ENCODE data around the gene TRIO. TPM values are rescaled to one million over a fixed set of nuclear protein-coding genes. Genes with fewer than 3 reads are reported as not detected.

Gene TRIO
- polyA plus RNA-seq, 3 donors: 1.7 to 45.8 (median 2.1) TPM

DNA sequence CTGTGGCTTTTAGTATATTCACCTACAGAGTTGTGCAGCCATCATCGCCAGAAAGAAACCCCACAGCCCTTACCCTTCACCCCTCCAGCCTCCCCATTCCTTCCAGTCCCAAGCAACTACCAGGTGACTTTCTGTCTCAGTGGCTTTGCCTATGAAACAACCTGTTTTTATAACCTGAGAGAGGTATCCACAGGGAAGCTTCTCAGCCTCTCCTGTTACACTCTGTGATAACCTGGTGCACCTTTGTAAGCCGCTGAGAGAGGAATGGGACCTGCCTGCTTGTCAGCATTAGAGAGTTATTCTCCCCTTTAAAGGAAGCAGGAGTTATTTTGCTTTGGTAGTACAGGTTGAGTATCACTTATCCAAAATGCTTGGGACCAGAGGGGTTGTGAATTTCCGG is 93.6 kb downstream of the TRIO start:
- no peak overlapping the region for H3K27ac Mint-ChIP-seq

DNA sequence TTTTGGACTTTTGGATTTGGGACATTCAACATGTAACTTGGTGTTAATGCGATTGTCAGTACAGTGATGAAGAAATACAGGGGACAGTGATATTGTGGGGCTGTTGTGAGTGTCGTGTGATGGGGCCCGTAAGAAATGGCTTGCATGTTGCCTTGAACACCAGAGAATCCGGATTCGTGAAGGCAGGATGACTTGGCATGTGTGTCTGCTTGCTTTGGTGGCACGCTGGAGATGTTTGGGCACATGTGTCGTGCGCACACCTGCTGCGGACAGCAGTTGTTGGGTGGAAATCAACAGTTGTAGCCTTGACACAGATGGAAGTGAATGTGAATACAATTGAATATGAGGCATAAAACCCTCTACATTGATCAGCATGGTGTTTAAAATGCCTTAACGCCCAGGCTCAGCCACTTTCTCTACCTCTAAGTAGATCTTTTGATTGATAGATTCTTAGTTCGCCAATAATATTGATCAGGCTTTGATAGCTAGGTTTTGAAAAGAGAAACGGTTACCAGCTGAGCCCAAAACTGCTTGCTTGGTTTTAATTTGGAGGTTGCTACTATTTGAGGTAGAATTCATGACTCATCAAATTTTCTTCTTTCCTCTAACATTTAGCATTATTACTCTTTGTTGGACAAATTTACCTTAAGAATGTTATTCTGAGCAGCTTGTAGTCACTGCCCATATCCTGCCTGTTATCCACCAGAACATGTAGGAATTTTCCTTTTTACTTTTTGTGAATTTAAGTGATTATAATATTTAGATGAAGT is 94.4 kb downstream of the TRIO start:
- Histone ChIP-seq H3K4me3 (replicated peaks in 1 of 3; ENCODE audit: low read depth in 2 of 3, low read length in 3 of 3) (no peak overlapping the region), H4K20me1 (ENCODE audit: insufficient read depth, low read length) (peaks cover 89% of the 10 kb centered on the region), H3K4me2 (replicated peaks; ENCODE audit: extremely low read depth, low read length, poor library complexity, severe bottlenecking) (no peak overlapping the region), H3K27ac (ENCODE audit: low read depth in 1 of 2, low read length in 2 of 2) (no peak overlapping the region), H3K27me3 (ENCODE audit: control insufficient read depth in 2 of 2, insufficient read depth in 2 of 2, low read length in 2 of 2) (no peaks in the 10 kb centered on the region), H3K9ac (ENCODE audit: insufficient read depth, low read length, poor library complexity, severe bottlenecking) (no peak overlapping the region), H3K9me3 (replicated peaks in 1 of 2; ENCODE audit: control insufficient read depth in 1 of 2, insufficient read depth in 1 of 2, low read length in 2 of 2) (no peaks in the 10 kb centered on the region), H2AFZ (ENCODE audit: insufficient read depth, low read depth, low read length, poor library complexity, severe bottlenecking) (no peak overlapping the region), H3K79me2 (ENCODE audit: insufficient read depth, low read length) (peaks cover 78% of the 10 kb centered on the region), H3K4me1 (ENCODE audit: control insufficient read depth in 1 of 2, insufficient read depth in 2 of 2, low read length in 2 of 2) (peaks cover 5 to 9% of the 10 kb centered on the region in 2 donors), H3K36me3 (replicated peaks in 1 of 2; ENCODE audit: control insufficient read depth in 1 of 2, insufficient read depth in 2 of 2, low read length in 2 of 2) (no peaks in the 10 kb centered on the region)
- WGBS (ENCODE audit: insufficient coverage): 91% methylated on average over 9 of the region's 12 CpGs
- intact Hi-C loops (cut with micrococcal nuclease): no loop called here
- peaks cover 10% of the 10 kb centered on the region for H3K4me1 Mint-ChIP-seq
- no peaks in the 10 kb centered on the region for H3K36me3 Mint-ChIP-seq
- no peak for DNase-seq
- H3K4me3 Mint-ChIP-seq: no peak overlapping the region
- H3K27me3 Mint-ChIP-seq (ENCODE audit: low read depth in 3 of 3): no peaks in the 10 kb centered on the region
- no peak overlapping the region for H3K27ac Mint-ChIP-seq
- H3K9me3 Mint-ChIP-seq: no peaks in the 10 kb centered on the region
- TF ChIP-seq, protein P1, sequence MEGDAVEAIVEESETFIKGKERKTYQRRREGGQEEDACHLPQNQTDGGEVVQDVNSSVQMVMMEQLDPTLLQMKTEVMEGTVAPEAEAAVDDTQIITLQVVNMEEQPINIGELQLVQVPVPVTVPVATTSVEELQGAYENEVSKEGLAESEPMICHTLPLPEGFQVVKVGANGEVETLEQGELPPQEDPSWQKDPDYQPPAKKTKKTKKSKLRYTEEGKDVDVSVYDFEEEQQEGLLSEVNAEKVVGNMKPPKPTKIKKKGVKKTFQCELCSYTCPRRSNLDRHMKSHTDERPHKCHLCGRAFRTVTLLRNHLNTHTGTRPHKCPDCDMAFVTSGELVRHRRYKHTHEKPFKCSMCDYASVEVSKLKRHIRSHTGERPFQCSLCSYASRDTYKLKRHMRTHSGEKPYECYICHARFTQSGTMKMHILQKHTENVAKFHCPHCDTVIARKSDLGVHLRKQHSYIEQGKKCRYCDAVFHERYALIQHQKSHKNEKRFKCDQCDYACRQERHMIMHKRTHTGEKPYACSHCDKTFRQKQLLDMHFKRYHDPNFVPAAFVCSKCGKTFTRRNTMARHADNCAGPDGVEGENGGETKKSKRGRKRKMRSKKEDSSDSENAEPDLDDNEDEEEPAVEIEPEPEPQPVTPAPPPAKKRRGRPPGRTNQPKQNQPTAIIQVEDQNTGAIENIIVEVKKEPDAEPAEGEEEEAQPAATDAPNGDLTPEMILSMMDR (IDR thresholded peaks at IDR 0.05): no peak

More for the DNA sequence above, 93.6 kb downstream of the TRIO start:
- no peak overlapping the region for H3K4me3 Mint-ChIP-seq
- H3K27me3 Mint-ChIP-seq (ENCODE audit: low read depth in 3 of 3): peaks cover 0 to 3% (median 0%) of the 10 kb centered on the region in 3 donors
- no CpG with 5 or more reads among the region's 3 CpGs for WGBS (ENCODE audit: insufficient coverage)
- H3K4me1 ChIP-seq (ENCODE audit: control insufficient read depth in 1 of 2, insufficient read depth in 2 of 2, low read length in 2 of 2): peaks cover 5 to 9% of the 10 kb centered on the region in 2 donors
- no peaks in the 10 kb centered on the region for H3K36me3 ChIP-seq (replicated peaks in 1 of 2; ENCODE audit: control insufficient read depth in 1 of 2, insufficient read depth in 2 of 2, low read length in 2 of 2)
- no peak overlapping the region for H3K9ac ChIP-seq (ENCODE audit: insufficient read depth, low read length, poor library complexity, severe bottlenecking)
- no peaks in the 10 kb centered on the region for H3K9me3 Mint-ChIP-seq
- TF ChIP-seq, protein P1 (IDR thresholded peaks at IDR 0.05): no peak
- H3K9me3 ChIP-seq (replicated peaks in 1 of 2; ENCODE audit: control insufficient read depth in 1 of 2, insufficient read depth in 1 of 2, low read length in 2 of 2): no peaks in the 10 kb centered on the region
- H3K79me2 ChIP-seq (ENCODE audit: insufficient read depth, low read length): peaks cover 78% of the 10 kb centered on the region
- H3K4me1 Mint-ChIP-seq: peaks cover 10% of the 10 kb centered on the region
- no peak overlapping the region for H2AFZ ChIP-seq (ENCODE audit: insufficient read depth, low read depth, low read length, poor library complexity, severe bottlenecking)
- H3K4me2 ChIP-seq (replicated peaks; ENCODE audit: extremely low read depth, low read length, poor library complexity, severe bottlenecking): no peak overlapping the region
- peaks cover 89% of the 10 kb centered on the region for H4K20me1 ChIP-seq (ENCODE audit: insufficient read depth, low read length)
- no peaks in the 10 kb centered on the region for H3K36me3 Mint-ChIP-seq
- no peak for DNase-seq
- H3K27me3 ChIP-seq (ENCODE audit: control insufficient read depth in 2 of 2, insufficient read depth in 2 of 2, low read length in 2 of 2): no peaks in the 10 kb centered on the region
- no peak overlapping the region for H3K27ac ChIP-seq (ENCODE audit: low read depth in 1 of 2, low read length in 2 of 2)
- H3K4me3 ChIP-seq (replicated peaks in 1 of 3; ENCODE audit: low read depth in 2 of 3, low read length in 3 of 3): no peak overlapping the region
- intact Hi-C loops (cut with micrococcal nuclease): no loop called here

Data from CD14-positive monocyte (primary cell).